ENCODE measurements around the gene DCHS1.
A peak's percentile ranks its signal among the peaks of the same experiment; 100 is the strongest.

DCHS1 gene

DNA sequence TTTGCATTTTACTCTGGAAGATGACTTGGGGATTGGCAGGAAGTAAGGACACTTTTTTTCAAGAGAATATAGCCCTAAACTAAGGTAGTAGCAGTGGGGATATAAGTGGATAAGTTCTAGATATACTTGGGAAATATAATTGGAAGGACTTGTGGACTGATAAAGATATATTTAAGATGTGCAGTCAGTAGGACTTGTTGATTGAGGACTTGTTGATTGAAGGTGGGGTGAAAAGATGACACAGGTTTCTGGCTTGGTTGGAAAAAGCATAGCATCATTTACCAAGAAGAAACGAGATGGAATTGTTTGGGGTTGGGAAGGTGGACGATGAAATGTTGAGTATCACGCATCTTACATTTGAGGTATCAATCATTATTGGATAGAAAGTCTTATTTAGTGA, 42.1 kb downstream of the DCHS1 start:
- TF ChIP-seq, protein P1, sequence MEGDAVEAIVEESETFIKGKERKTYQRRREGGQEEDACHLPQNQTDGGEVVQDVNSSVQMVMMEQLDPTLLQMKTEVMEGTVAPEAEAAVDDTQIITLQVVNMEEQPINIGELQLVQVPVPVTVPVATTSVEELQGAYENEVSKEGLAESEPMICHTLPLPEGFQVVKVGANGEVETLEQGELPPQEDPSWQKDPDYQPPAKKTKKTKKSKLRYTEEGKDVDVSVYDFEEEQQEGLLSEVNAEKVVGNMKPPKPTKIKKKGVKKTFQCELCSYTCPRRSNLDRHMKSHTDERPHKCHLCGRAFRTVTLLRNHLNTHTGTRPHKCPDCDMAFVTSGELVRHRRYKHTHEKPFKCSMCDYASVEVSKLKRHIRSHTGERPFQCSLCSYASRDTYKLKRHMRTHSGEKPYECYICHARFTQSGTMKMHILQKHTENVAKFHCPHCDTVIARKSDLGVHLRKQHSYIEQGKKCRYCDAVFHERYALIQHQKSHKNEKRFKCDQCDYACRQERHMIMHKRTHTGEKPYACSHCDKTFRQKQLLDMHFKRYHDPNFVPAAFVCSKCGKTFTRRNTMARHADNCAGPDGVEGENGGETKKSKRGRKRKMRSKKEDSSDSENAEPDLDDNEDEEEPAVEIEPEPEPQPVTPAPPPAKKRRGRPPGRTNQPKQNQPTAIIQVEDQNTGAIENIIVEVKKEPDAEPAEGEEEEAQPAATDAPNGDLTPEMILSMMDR (IDR thresholded peaks at IDR 0.05; ENCODE audit: low read depth, low read length), result no peak
- no peak for DNase-seq
- no peak overlapping the region for H3K27ac ChIP-seq
- no peaks in the 10 kb centered on the region for H3K27me3 ChIP-seq (ENCODE audit: insufficient read depth, low read depth, severe bottlenecking)
- no peak overlapping the region for H3K4me3 ChIP-seq (ENCODE audit: low read depth, low read length)
- peaks cover 30% of the 10 kb centered on the region for H3K36me3 ChIP-seq
- H3K9me3 ChIP-seq (ENCODE audit: severe bottlenecking), result no peaks in the 10 kb centered on the region

DNA sequence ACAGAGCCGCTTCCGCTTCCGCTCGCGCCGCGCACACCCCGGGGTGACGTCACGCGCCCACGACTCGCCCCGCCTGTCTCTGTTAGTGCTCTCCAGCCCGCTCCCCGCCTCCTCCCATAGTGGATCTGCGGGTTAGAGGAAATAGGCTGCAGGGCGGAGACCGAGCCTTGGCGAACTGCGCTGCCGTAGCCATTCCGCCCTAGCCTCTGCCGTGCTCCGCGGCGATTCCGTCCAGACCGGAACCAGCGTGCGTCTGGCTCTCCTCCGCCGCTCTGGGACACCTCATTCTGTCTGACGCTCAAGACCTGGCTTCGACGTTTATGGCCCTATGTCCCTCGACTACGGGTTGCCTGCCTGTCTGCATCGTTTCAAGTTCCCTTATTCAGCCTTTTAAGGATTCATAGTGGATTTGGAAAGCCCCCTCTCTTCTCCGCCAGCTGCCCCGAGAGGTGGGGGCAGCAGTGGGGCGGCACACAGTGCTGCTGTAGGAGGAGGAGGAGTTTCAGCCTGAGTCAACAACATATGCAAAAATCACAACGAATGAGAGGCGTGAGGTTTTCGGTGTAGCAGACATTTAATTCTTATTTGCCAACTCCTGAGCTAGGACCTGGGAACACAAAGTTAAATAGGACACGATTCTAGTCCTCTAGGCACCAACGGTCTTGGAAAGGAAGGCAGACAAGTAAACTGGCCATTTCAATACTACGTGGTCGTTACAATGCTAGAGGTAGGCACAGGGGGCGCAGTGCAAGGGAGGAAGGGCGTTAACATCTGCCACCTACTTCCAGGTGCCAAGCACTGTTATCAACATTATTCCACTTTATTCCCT, 43.2 kb downstream of the DCHS1 start, which contains the start of gene TAF10:
TAF10 (minus strand) TSS at position 4 of the 829 bp plus-strand sequence. CDS start 27 bp downstream, outside the sequence.
- TF ChIP-seq, protein P1 (IDR thresholded peaks at IDR 0.05; ENCODE audit: low read depth, low read length), result peak; percentile 71
- Histone ChIP-seq H3K4me3 (ENCODE audit: low read depth, low read length) (peak within 1 kb of the TSS; percentile 80), H3K9me3 (ENCODE audit: severe bottlenecking) (no peaks in the 10 kb centered on the region), H3K27me3 (ENCODE audit: insufficient read depth, low read depth, severe bottlenecking) (no peaks in the 10 kb centered on the region), H3K27ac (peak within 1 kb of the TSS; percentile 87), H3K36me3 (peaks cover 40% of the 10 kb centered on the region)
- DNase-seq, result peak; percentile 97

DNA sequence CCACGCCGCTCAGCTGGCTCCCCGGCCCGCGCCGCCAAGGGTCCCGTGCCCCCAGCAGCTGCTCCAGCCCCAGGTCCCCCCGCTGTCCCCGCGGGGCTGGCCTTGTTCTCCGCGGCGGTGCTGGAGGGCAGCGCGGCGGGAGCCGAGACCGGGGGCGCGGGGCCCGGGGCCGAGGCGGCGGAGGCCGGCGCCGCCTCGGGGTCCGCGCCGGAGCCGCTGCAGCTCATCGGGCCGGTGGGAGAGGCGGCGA, 43.7 kb downstream of the DCHS1 start:
- DNase-seq, result no peak
- H3K9me3 ChIP-seq (ENCODE audit: severe bottlenecking), result no peaks in the 10 kb centered on the region
- TF ChIP-seq, protein P1 (IDR thresholded peaks at IDR 0.05; ENCODE audit: low read depth, low read length), result no peak
- H3K4me3 ChIP-seq (ENCODE audit: low read depth, low read length), result peak overlapping the region; percentile 80
- H3K27me3 ChIP-seq (ENCODE audit: insufficient read depth, low read depth, severe bottlenecking), result no peaks in the 10 kb centered on the region
- H3K27ac ChIP-seq, result peak overlapping the region; percentile 64
- peaks cover 44% of the 10 kb centered on the region for H3K36me3 ChIP-seq

DNA sequence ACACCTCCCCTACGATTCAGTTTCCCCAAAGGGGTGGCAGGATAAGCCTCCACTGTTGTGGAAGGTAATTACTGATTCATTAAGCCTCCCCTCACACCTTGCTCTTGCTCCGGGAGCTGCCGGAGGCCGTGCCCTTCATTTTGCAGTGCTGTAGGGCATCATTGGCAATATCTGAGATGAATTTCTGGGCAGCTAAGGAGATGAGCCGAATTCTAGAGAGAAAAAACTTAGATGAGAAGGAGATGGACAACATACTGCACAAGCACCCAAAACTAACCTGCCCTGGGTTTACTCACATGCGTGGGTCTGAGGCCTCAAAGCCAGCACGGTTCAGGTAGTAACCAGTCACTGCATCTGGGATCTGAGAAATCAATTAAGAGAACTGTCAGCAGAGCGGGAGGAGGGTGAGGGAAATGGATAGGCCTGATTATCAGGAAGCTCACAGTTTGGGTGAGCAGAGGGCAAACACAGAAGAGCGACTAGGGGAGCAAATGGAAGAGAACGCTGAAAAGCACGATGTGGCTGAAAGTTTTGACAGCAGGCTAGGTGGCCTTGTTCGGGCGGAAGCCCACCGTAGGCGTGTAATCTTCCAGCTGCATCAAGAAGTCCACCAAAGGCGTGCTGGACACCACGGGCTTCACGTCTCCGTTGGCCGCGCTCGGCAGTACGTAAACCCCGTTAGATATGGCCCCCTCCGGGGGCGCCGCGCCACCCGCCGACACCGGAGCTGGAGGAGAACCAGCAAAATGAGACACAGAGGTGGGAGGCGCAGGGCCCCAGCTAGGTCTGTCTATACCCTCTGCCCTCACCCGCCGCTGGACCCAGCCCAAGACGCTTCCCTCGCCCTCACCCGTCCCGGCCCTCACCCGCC, 44.3 kb downstream of the DCHS1 start:
- Histone ChIP-seq H3K9me3 (ENCODE audit: severe bottlenecking) (no peaks in the 10 kb centered on the region), H3K27me3 (ENCODE audit: insufficient read depth, low read depth, severe bottlenecking) (no peaks in the 10 kb centered on the region), H3K27ac (peak overlapping the region; percentile 64), H3K36me3 (peaks cover 44% of the 10 kb centered on the region), H3K4me3 (ENCODE audit: low read depth, low read length) (peak overlapping the region; percentile 80)
- TF ChIP-seq, protein P1 (IDR thresholded peaks at IDR 0.05; ENCODE audit: low read depth, low read length), result no peak
- peak; percentile 26 for DNase-seq

DNA sequence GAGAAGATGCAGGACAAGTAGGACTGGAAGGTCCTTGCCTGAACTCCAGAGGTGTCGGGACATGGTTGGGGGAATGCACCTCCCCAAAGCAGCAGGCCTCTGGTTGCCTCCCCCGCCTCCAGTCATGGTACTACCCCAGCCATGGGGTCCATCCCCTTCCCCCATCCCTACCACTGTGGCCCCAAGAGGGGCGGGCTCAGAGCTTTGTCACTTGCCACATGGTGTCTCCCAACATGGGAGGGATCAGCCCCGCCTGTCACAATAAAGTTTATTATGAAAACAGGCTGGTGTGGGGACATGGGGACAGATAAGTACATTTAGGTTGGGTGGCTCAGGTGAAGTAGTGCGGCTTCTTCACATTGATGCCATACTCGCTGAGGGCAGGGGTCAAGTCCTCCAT, 45.0 kb downstream of the DCHS1 start:
- no peak overlapping the region for H3K27ac ChIP-seq
- no peak for DNase-seq

More for the DNA sequence above, 45.0 kb downstream of the DCHS1 start:
- Histone ChIP-seq H3K36me3 (peaks cover 44% of the 10 kb centered on the region), H3K27me3 (ENCODE audit: insufficient read depth, low read depth, severe bottlenecking) (no peaks in the 10 kb centered on the region), H3K4me3 (ENCODE audit: low read depth, low read length) (no peak overlapping the region), H3K9me3 (ENCODE audit: severe bottlenecking) (no peaks in the 10 kb centered on the region)
- TF ChIP-seq, protein P1 (IDR thresholded peaks at IDR 0.05; ENCODE audit: low read depth, low read length), result no peak
